ENCODE measurements around the gene GTF3C2. TPM values are rescaled to one million over a fixed set of nuclear protein-coding genes. Genes with fewer than 3 reads are reported as not detected.

GTF3C2 gene, protein sequence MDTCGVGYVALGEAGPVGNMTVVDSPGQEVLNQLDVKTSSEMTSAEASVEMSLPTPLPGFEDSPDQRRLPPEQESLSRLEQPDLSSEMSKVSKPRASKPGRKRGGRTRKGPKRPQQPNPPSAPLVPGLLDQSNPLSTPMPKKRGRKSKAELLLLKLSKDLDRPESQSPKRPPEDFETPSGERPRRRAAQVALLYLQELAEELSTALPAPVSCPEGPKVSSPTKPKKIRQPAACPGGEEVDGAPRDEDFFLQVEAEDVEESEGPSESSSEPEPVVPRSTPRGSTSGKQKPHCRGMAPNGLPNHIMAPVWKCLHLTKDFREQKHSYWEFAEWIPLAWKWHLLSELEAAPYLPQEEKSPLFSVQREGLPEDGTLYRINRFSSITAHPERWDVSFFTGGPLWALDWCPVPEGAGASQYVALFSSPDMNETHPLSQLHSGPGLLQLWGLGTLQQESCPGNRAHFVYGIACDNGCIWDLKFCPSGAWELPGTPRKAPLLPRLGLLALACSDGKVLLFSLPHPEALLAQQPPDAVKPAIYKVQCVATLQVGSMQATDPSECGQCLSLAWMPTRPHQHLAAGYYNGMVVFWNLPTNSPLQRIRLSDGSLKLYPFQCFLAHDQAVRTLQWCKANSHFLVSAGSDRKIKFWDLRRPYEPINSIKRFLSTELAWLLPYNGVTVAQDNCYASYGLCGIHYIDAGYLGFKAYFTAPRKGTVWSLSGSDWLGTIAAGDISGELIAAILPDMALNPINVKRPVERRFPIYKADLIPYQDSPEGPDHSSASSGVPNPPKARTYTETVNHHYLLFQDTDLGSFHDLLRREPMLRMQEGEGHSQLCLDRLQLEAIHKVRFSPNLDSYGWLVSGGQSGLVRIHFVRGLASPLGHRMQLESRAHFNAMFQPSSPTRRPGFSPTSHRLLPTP
- total RNA-seq: 57.1 TPM

GRCh38 chr2:27356382-27357181 lies at the start of gene GTF3C2:
GTF3C2 (minus strand) TSS chr2:27356764; CDS start chr2:27343554, 13,210 bp downstream.
- peak; percentile 97 for ATAC-seq
- intact Hi-C loops (cut with DNase I): no loop called here
- peak; percentile 95 for DNase-seq (ENCODE audit: low spot score)

DNA sequence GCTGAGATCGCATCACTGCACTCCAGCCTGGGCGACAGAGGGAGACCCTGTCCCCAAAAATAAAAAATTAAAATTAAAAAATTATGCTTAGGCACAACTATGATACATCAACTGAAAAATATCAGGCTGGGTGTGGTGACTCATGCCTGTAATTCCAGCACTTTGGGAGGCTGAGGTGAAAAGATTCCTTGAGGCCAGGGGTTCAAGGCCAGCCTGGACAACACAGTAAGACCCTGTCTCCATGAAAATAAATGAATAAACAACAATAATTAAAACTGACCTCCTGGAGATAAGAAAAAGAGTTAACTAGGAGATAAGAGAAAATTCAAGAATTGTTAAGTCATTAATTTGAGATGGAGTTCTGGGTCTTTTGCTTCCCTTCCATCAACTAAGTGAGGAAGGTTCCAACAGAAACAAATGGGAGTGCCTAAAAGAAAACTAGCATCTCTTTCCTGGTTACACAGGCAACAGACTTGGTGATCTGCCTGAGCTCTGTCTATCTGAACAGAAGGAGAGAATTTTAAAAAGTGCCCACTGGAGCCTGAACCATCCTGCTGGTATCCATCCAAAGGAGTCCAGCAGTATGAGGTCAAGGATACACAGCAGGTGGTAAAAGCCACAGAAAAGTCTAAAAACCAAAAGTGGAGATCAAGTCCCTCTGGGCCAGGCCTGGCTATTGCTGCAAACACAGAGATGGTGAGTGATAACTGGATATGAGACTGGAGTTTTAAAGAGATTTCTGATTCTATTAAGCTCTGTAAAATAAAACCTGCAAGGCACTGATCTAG lies 44.0 kb upstream of the GTF3C2 start:
- no peak for ATAC-seq
- intact Hi-C loops (cut with DNase I): no loop called here
- no peak for DNase-seq (ENCODE audit: low spot score)

DNA sequence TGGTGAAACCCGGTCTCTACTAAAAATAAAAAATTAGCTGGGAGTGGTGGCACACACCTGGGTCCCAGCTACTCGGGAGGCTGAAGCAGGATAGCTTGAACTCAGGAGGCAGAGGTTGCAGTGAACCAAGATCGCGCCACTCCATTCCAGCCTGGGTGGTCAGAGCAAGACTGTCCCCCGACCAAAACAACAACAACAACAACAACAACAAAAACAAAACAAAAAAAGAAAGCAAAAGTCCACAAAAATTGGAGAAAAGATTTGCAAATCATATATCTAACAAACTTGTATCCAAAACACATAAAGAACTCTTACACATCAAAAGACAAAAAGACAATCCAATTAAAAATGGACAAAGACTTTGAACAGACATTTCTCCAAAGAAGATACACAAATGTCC lies 42.4 kb upstream of the GTF3C2 start:
- intact Hi-C loops (cut with DNase I): no loop called here
- no peak for ATAC-seq
- no peak for DNase-seq (ENCODE audit: low spot score)

DNA sequence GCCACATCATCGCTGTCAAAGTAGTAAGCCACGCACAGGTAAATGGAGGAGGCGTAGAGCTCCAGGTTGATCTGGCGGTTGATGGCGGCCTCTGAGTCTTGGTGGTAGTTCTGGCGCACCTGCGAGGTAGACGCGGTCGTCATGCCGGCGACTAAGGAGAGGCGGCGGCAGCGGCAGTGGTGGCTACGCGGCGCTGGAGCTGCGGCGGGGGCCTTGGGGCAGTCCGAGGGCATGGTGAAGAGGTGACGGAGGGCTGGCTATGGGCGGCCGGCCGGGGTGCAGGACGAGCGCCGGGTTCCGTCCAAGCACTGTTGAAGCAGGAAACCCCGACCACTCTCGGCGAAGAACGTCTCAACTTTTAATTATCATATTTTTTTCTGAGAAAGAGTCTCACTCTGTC lies 36.7 kb upstream of the GTF3C2 start:
- DNase-seq (ENCODE audit: low spot score) (no peak), ATAC-seq (no peak)
- intact Hi-C loops (cut with DNase I): no loop called here

- no peak for ATAC-seq
- DNase-seq (ENCODE audit: low spot score): no peak
- intact Hi-C loops (cut with DNase I): no loop called here
Measured at GRCh38 chr2:27390822-27391679, 34.5 kb upstream of the GTF3C2 start.

- DNase-seq (ENCODE audit: low spot score): no peak
- intact Hi-C loops (cut with DNase I): no loop called here
- ATAC-seq: no peak
Measured at GRCh38 chr2:27381577-27382181, 25.1 kb upstream of the GTF3C2 start.

GRCh38 chr2:27380626-27381545 lies 24.3 kb upstream of the GTF3C2 start, which contains the start of gene ZNF513:
ZNF513 (minus strand) TSS chr2:27380734; CDS start chr2:27380526, 208 bp downstream.
- intact Hi-C loops (cut with DNase I): no loop called here
- ATAC-seq: peak; percentile 97

DNA sequence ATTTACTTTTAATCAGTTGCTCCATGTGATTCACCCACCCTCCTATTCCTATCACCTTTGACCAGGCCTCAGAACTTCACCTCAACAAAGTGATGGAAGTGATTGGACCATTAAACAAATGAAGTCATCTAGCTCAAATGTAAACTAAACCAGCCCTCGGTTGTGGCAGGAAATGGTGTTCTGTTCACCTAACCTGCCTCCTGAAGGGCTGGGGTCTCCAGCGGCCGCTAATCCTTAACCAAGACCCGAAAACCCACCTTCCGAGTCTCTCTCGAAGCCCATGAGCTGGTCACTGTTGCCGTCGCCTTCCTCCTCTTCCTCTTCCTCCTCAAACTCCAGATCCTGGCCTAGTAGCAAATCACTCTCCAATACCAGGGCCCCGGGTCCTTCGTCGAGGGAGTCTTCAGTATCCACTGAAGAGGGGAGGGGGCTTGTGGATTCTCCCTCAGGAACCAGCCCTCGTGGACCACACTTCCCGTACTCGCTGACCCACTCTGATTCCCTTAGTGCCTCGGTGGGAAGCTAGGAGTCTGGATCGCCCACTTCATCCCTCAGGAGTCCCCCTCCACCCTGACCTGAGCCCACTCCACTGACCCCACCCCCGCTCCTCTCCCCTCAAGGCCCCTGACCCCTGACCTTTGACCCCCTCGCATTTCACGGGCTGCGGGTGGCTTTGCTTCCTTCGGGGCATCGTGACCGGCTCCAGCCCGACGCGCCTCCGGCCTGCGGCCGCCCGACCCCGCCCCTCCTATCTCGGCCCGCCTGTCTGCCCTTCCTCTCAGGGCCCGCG lies 23.5 kb upstream of the GTF3C2 start:
- intact Hi-C loops (cut with DNase I): no loop called here
- peak; percentile 88 for DNase-seq (ENCODE audit: low spot score)
- no peak for ATAC-seq

More at GRCh38 chr2:27380626-27381545, 24.3 kb upstream of the GTF3C2 start, which contains the start of gene ZNF513:
- peak; percentile 97 for DNase-seq (ENCODE audit: low spot score)

DNA sequence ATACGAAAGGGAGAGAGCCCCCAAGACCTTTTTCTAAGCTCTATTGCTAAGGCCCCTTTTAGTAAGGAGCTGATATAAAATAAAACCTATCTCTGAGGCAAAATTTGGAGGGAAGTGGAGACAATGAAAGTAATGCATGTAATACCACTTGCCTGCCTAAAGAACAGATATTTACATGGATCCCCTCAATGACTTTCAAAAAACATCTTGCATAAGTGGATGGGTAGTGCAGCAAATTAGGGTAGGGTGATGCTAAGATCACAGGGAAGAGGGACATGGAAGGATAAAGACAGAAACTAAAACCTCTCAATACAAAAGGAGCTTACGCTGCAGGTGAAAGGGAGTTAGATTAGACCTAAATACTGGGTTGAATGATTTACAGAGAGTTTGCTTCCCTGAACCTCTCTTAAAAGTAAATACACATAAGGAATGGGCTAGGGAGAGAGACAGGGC lies 22.8 kb upstream of the GTF3C2 start:
- intact Hi-C loops (cut with DNase I): no loop called here
- ATAC-seq: no peak
- no peak for DNase-seq (ENCODE audit: low spot score)

DNA sequence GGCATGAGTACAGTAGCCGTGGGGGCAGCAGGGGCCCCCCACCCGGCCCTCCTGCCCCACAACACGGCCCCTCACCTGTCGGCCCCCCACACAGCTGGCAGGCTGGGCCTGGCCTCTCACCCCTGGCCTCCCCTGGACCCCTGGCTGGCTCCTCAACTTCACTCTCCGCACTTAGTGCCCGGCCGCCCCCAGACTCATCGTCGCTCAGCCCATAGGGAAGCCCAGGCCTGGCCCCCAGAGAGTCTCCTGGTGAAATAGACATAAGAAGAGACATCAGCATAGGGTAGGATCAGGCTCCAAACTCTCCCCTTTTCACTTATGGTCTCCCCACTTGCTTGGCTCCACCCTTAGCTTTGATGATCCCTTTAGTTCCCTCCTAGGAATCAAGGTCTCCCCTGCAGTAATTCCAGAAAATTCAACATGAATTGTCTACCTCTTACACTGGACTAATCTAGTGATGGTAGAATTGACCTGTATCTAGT lies 22.3 kb upstream of the GTF3C2 start:
- ATAC-seq (no peak), DNase-seq (ENCODE audit: low spot score) (no peak)
- intact Hi-C loops (cut with DNase I): no loop called here

DNA sequence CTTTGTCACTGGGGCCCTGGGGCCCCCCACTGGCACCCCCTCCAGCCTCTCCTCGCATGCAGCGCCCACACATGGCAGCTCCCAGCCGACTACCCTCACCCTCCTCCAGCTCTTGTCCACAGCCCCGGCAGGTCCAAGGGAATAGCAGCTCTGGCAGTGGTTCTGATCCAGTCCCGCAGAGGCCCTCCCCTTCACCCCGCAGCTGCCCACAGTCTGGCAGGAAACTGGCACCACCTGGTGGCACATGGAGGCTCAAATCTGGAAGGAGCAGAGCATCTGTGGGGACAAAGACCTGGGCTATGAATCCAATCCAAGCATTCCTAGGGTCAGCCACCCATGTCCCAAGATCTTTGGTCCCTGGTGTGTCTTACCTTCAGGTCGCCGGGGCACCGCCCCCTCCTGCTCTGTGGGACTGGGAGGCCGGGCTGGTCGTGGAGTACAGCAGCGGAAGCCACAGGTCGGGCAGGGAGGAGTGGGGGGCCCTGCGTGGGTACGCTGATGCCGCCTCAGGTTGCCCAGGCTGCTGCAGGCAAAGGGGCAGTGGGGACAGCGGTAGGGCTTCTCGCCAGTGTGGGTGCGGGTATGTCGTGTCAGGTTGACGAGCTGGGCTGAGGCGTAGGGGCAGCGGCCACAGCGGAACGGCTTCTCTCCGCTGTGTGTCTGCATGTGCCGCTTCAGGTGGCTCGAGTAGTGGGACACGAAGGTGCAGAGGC lies 21.7 kb upstream of the GTF3C2 start:
- intact Hi-C loops (cut with DNase I): no loop called here
- DNase-seq (ENCODE audit: low spot score): no peak

DNA sequence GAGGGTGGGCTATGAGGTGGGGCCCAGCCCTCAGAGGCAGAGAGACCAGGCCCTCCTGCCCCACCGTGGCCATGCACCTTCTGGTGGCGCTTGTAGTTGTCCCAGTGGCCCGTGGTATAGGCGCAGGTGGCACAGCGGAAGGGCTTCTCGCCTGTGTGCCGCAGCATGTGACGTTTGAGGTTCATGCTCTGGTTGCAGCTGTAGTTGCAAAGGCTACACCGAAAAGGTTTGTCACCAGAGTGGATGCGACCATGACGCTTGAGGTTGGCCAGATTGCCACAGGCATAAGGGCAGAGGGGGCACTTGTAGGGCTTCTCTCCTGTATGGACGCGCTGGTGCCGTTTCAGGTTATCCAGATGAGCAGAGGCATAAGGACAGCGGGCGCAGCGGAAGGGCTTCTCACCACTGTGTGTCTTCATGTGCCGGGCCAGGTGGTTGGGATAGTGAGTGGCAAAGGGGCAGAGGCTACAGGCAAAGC lies 21.1 kb upstream of the GTF3C2 start:
- intact Hi-C loops (cut with DNase I): no loop called here
- no peak for DNase-seq (ENCODE audit: low spot score)
- no peak for ATAC-seq

More for the DNA sequence above, 21.7 kb upstream of the GTF3C2 start:
- no peak for ATAC-seq

DNA sequence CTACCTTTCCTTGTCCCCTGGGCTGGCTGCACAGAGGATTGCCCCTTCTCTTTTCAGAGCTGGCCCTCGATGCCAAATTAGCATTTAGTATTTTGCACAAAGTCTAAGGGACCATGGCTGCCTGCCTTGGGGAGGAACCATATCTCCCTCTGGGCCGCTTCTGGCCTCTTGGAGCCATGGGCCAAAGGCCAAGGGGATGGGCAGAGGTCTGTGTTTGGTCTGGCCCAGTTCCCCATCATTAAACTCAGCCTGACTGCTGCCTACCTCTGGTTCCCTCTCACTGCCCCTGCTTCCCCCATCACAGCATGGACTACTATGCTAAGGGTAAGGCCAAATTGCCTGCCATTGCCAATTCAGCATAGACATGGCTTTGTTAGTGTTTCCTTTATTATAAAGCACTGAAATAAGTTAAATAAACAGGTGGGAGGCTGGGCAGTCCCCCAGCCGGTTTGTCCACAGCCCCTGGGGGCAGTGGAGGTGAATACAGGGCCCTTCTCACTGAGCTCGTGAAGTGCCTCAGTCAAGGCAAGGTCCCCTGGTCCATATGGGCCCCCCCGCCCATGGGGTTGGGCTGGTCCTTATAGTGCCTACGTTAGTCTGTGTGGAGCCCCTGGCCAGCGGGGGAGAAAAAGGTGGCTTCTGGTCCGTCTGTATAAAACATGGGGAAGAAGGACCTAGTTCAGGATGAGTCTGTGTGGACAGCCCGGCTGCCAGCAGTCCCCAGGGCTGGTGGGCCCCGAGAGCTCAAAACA lies 20.5 kb upstream of the GTF3C2 start:
- ATAC-seq (no peak), DNase-seq (ENCODE audit: low spot score) (no peak)
- intact Hi-C loops (cut with DNase I): no loop called here

Data from sciatic nerve (tissue), 2 donors.